H1 (cell line): ENCODE measurements around the gene TFAP2A. TPM values are rescaled to one million over a fixed set of nuclear protein-coding genes. Genes with fewer than 3 reads are reported as not detected.

Source experiments
- CTCF ChIA-PET: fragments of 300-600 bp; sonication (Branson Sonifier 250); formaldehyde crosslinking; loops from one replicate; lab custom pipeline; 2021; ENCODE audit not compliant: partially characterized antibody; lab: Charles Lee
- POLR2A ChIA-PET: fragments of 300-600 bp; sonication (Branson Sonifier 250); formaldehyde crosslinking; loops from one replicate; lab custom pipeline; 2021; ENCODE audit warnings: inconsistent platforms; ENCODE audit not compliant: partially characterized antibody; lab: Charles Lee
- DNase-seq, 2 experiments: peaks; one replicate each; pipeline versions ENCODE4 v3.0.0 to v3.0.0-alpha.2; 2010 to 2022; ENCODE audit warnings: low spot score in 2 of 2, low read depth in 1 of 2, mixed read lengths in 1 of 2
- FAIRE-seq: peaks from 2 replicates; lab custom pipeline; 2011; peaks lifted over from hg19 to GRCh38; lab: Jason Lieb, UNC
- H2AFZ ChIP-seq: 2 replicates; pipeline ENCODE4 v1.8.1; 2012; ENCODE audit warnings: low read length, inconsistent platforms
- H2AK5ac ChIP-seq: 2 replicates; pipeline ENCODE4 v1.6.1; 2013; ENCODE audit warnings: low read depth, low read length
- H2BK120ac ChIP-seq: replicated peaks from 2 replicates; pipeline ENCODE3; 2013; ENCODE audit warnings: low read depth, low read length, inconsistent platforms
- H2BK12ac ChIP-seq: 2 replicates; pipeline ENCODE4 v1.6.1; 2013; ENCODE audit warnings: low read depth, low read length
- H2BK15ac ChIP-seq: 2 replicates; pipeline ENCODE4 v1.6.1; 2013; ENCODE audit warnings: low read length
- H2BK20ac ChIP-seq: 2 replicates; pipeline ENCODE4 v1.6.1; 2013; ENCODE audit warnings: low read length
- H2BK5ac ChIP-seq: 2 replicates; pipeline ENCODE4 v1.6.1; 2013; ENCODE audit warnings: low read depth, low read length
- H3K14ac ChIP-seq: 2 replicates; pipeline ENCODE4 v1.6.1; 2013; ENCODE audit warnings: inconsistent platforms; ENCODE audit not compliant: insufficient read length
- H3K18ac ChIP-seq: 2 replicates; pipeline ENCODE4 v1.6.1; 2013; ENCODE audit warnings: low read length; ENCODE audit errors: extremely low read depth
- H3K23ac ChIP-seq: 2 replicates; pipeline ENCODE4 v1.6.1; 2013; ENCODE audit warnings: inconsistent platforms; ENCODE audit not compliant: insufficient read length
- H3K23me2 ChIP-seq: 2 replicates; pipeline ENCODE4 v1.6.1; 2013; ENCODE audit warnings: low read depth, low read length
- H3K27ac ChIP-seq: 2 replicates; pipeline ENCODE4 v1.6.1; 2011; ENCODE audit warnings: low read depth, low read length, inconsistent platforms
- H3K27me3 ChIP-seq, 4 experiments: replicated peaks in 1 of 4; 1 replicate in 1 of 4; 2 replicates in 3 of 4; pipeline versions ENCODE4 v1.6.1 to v1.8.1; 2011 to 2013; ENCODE audit warnings: low read length in 3 of 4, mild to moderate bottlenecking in 3 of 4, inconsistent platforms in 2 of 4, mixed read lengths in 2 of 4, moderate library complexity in 1 of 4; ENCODE audit not compliant: control insufficient read depth in 3 of 4, insufficient read depth in 3 of 4; ENCODE audit errors: extremely low read depth in 1 of 4
- H3K36me3 ChIP-seq, 4 experiments: 2 replicates each; pipeline versions ENCODE4 v1.6.1 to v1.8.1; 2011 to 2013; ENCODE audit warnings: mild to moderate bottlenecking in 4 of 4, low read length in 3 of 4, moderate library complexity in 2 of 4, control low read depth in 1 of 4, inconsistent platforms in 1 of 4; ENCODE audit not compliant: insufficient read depth in 4 of 4, control insufficient read depth in 2 of 4
- H3K4ac ChIP-seq: replicated peaks from 2 replicates; pipeline ENCODE3; 2013; ENCODE audit warnings: low read length, low read depth, mixed read lengths, inconsistent platforms; ENCODE audit not compliant: insufficient read length
- H3K4me1 ChIP-seq, 4 experiments: replicated peaks in 1 of 4; 1 replicate in 1 of 4; 2 replicates in 3 of 4; pipeline versions ENCODE4 v1.6.1 to v1.8.1; 2011 to 2013; ENCODE audit warnings: low read length in 3 of 4, inconsistent platforms in 2 of 4, mixed read lengths in 1 of 4; ENCODE audit not compliant: insufficient read depth in 4 of 4, control insufficient read depth in 3 of 4
- H3K4me2 ChIP-seq, 2 experiments: 2 replicates each; pipeline versions ENCODE4 v1.6.1 to v1.8.1; 2011 to 2013; ENCODE audit warnings: low read depth in 2 of 2, low read length in 2 of 2, control low read depth in 1 of 2, inconsistent platforms in 1 of 2, mild to moderate bottlenecking in 1 of 2; ENCODE audit not compliant: insufficient read depth in 1 of 2
- H3K4me3 ChIP-seq, 4 experiments: fragments of 200-600, 300-600 bp in 1 of 4; sonication (generic), shearing (Covaris generic), sonication (Bioruptor Twin) in 1 of 4; 2 replicates each; pipeline versions ENCODE4 v1.5.1 to v1.8.1; 2011 to 2016; ENCODE audit warnings: low read length in 4 of 4, low read depth in 3 of 4, control low read depth in 2 of 4, inconsistent platforms in 2 of 4, mild to moderate bottlenecking in 2 of 4, mixed read lengths in 1 of 4, moderate library complexity in 1 of 4; ENCODE audit not compliant: insufficient read depth in 2 of 4; ENCODE audit errors: extremely low read depth in 1 of 4
- H3K56ac ChIP-seq: replicated peaks from 2 replicates; pipeline ENCODE3; 2013; ENCODE audit warnings: low read depth, mild to moderate bottlenecking, mixed read lengths, low read length, inconsistent platforms; ENCODE audit not compliant: insufficient read length
- H3K79me1 ChIP-seq: 2 replicates; pipeline ENCODE4 v1.6.1; 2013; ENCODE audit warnings: low read depth, low read length, control low read depth
- H3K79me2 ChIP-seq, 2 experiments: 2 replicates each; pipeline versions ENCODE4 v1.6.1 to v1.8.1; 2012 to 2013; ENCODE audit warnings: low read length in 2 of 2, mild to moderate bottlenecking in 2 of 2, inconsistent platforms in 1 of 2; ENCODE audit not compliant: insufficient read depth in 2 of 2, control insufficient read depth in 1 of 2
- H3K9ac ChIP-seq, 4 experiments: replicated peaks in 1 of 4; 1 replicate in 1 of 4; 2 replicates in 3 of 4; pipeline versions ENCODE4 v1.6.1 to v1.8.1; 2011 to 2013; ENCODE audit warnings: low read depth in 3 of 4, low read length in 3 of 4, control low read depth in 2 of 4, mild to moderate bottlenecking in 2 of 4, moderate library complexity in 2 of 4, inconsistent platforms in 1 of 4; ENCODE audit errors: extremely low read depth in 1 of 4
- H3K9me3 ChIP-seq, 2 experiments: 2 replicates each; pipeline versions ENCODE4 v1.6.1 to v1.8.1; 2012 to 2013; ENCODE audit warnings: mild to moderate bottlenecking in 2 of 2, moderate library complexity in 2 of 2, control low read depth in 1 of 2, inconsistent platforms in 1 of 2, low read depth in 1 of 2, low read length in 1 of 2, mixed read lengths in 1 of 2; ENCODE audit not compliant: insufficient read depth in 2 of 2
- H4K20me1 ChIP-seq, 2 experiments: replicated peaks in 1 of 2; 2 replicates each; pipeline versions ENCODE3 to v1.8.1; 2011 to 2013; ENCODE audit warnings: inconsistent platforms in 2 of 2, low read length in 2 of 2, mild to moderate bottlenecking in 1 of 2; ENCODE audit not compliant: insufficient read depth in 2 of 2, control insufficient read depth in 1 of 2
- H4K5ac ChIP-seq: 2 replicates; pipeline ENCODE4 v1.6.1; 2013; ENCODE audit warnings: low read length, low read depth, mixed read lengths, inconsistent platforms; ENCODE audit not compliant: insufficient read length
- H4K8ac ChIP-seq: 2 replicates; pipeline ENCODE4 v1.8.0; 2013; ENCODE audit warnings: mild to moderate bottlenecking, moderate library complexity, low read length, inconsistent platforms; ENCODE audit not compliant: insufficient read depth; ENCODE audit errors: extremely low read depth
- H4K91ac ChIP-seq: replicated peaks from 2 replicates; pipeline ENCODE3; 2013; ENCODE audit warnings: low read length, mixed read lengths, inconsistent platforms; ENCODE audit not compliant: insufficient read length
- KDM1A ChIP-seq: fragments of 200-600, 300-600 bp; sonication (generic); IDR thresholded peaks from 2 replicates; pipeline ENCODE4 v1.7.1; 2016; ENCODE audit warnings: mild to moderate bottlenecking, low read length, borderline replicate concordance
- POLR2AphosphoS5 ChIP-seq: IDR thresholded peaks from 2 replicates; pipeline ENCODE4 v1.6.1; 2011; ENCODE audit warnings: low read depth, low read length
- POU5F1 ChIP-seq: IDR thresholded peaks from 2 replicates; pipeline ENCODE4 v1.6.1; 2011; ENCODE audit warnings: low read depth, mild to moderate bottlenecking, low read length, moderate library complexity
- RNF2 ChIP-seq: fragments of 200-900, 300-1000 bp; sonication (generic); IDR thresholded peaks from 2 replicates; pipeline ENCODE4 v1.7.1; 2016; ENCODE audit warnings: borderline replicate concordance, low read depth, mild to moderate bottlenecking, antibody characterized with exemption, low read length; ENCODE audit not compliant: poor library complexity, severe bottlenecking; ENCODE audit errors: missing control alignments
- YY1 ChIP-seq: IDR thresholded peaks from 2 replicates; pipeline ENCODE4 v1.6.1; 2011; ENCODE audit warnings: low read depth, mild to moderate bottlenecking, low read length
- WGBS, 2 experiments: shearing (Covaris generic) in 1 of 2; methylation state at CpG; one replicate each; pipeline versions ENCODE4 v1.1.6 to v1.1.7; 2013 to 2015; ENCODE audit warnings: low lambda C conversion rate in 2 of 2, mixed read lengths in 2 of 2, inconsistent platforms in 1 of 2, low coverage in 1 of 2, missing lambda C conversion rate in 1 of 2; ENCODE audit not compliant: insufficient replicate concordance in 2 of 2, insufficient coverage in 1 of 2, insufficient read length in 1 of 2; ENCODE audit errors: extremely low coverage in 1 of 2, missing lambda C conversion rate in 1 of 2; 5-methylcytosine and 5-hydroxymethylcytosine counted together
- polyA plus RNA-seq, 7 experiments: library from polyadenylated mRNA; depleted of rRNA in 3 of 7; stranded (reverse) in 5 of 7; unstranded in 2 of 7; fragments of >200 nt in 5 of 7; fragments of 200-250 nt in 2 of 7; gene quantifications; 1 replicate in 5 of 7; 2 replicates in 1 of 7; 4 replicates in 1 of 7; pipeline versions ENCODE4 v1.2.1 to v1.2.3, GENCODE V29; 2011 to 2013; ENCODE audit warnings: missing spikeins in 2 of 7, mixed read lengths in 2 of 7
- total RNA-seq: library from RNA; stranded (reverse); fragmentation: NEBNext Ultra II Directional; extraction: Animal tissue kit (Norgen Biotek cat#: 25700); gene quantifications from 2 replicates; pipeline ENCODE4 v1.2.1, GENCODE V29; 2021

TFAP2A gene
- total and polyA plus RNA-seq, 2 of the 8 experiments (the other 6 are each of a cell fraction or from before 2014, with no cell fraction given) = 0.23 TPM; not detected in 1

GRCh38 chr6:10437891-10438290 lies 23.0 kb upstream of the TFAP2A start:
- TF ChIP-seq KDM1A (peak; percentile 68; the same call in 1 of the 2 replicates), POU5F1 (no peak), POLR2AphosphoS5 (no peak), RNF2 (no peak), YY1 (no peak)
- TF ChIP-seq, all 59 proteins: peak for 1
- Histone ChIP-seq H2BK120ac (no peak overlapping the region), H3K4ac (no peak overlapping the region), H2BK15ac (no peak overlapping the region), H2BK20ac (no peak overlapping the region), H2AFZ (no peak overlapping the region), H4K8ac (no peak overlapping the region), H3K79me1 (no peaks in the 10 kb centered on the region), H2BK5ac (no peak overlapping the region), H3K56ac (no peak overlapping the region), H3K23me2 (no peaks in the 10 kb centered on the region), H3K36me3 (no peaks in the 10 kb centered on the region), H4K5ac (no peak overlapping the region), H3K27me3 (no peaks in the 10 kb centered on the region; a peak in 3 of 7 replicates), H2AK5ac (no peak overlapping the region), H3K23ac (no peak overlapping the region), H4K20me1 (no peaks in the 10 kb centered on the region), H3K4me1 (no peaks in the 10 kb centered on the region), H3K14ac (no peak overlapping the region), H2BK12ac (no peak overlapping the region), H3K4me2 (no peak overlapping the region), H3K18ac (no peak overlapping the region), H4K91ac (no peak overlapping the region), H3K27ac (no peak overlapping the region), H3K79me2 (no peaks in the 10 kb centered on the region), H3K9ac (no peak overlapping the region), H3K9me3 (no peaks in the 10 kb centered on the region), H3K4me3 (no peak overlapping the region)
- DNase-seq (no peak), FAIRE-seq (no peak)
- WGBS, 2 experiments = 93% methylated on average over 3 of the region's 3 CpGs; no CpG with 5 or more reads in 1 of the 2 experiments
- CTCF ChIA-PET = interaction anchor here (1.6 to 6.2 kb wide), 5 partner anchors 9 to 40 kb away, joined by 4 to 36 read pairs (median 7); no protein-coding TSS in a partner anchor
- POLR2A ChIA-PET = no interaction called here
